DND-41 (cell line): Measurements from ENCODE around the gene RIOK3.
"Not testable (repeated sequence)": the region's sequence is repeated elsewhere in the genome, so short reads cannot be mapped to it uniquely, and the experiment has no call there.

Experiments
- ATAC-seq: fragments of 200-7000 bp; cut with Tn5 transposase; 3 replicates; pipeline ENCODE4 v1.9.1; 2021; ENCODE audit warnings: low read depth; ENCODE audit not compliant: insufficient read depth
- DNase-seq: peaks from one replicate; pipeline ENCODE4 v3.0.0-alpha.2; 2020
- H2AFZ ChIP-seq: 2 replicates; pipeline ENCODE4 v1.6.0; 2012; ENCODE audit warnings: low read depth, low read length
- H3K27ac ChIP-seq: 2 replicates; pipeline ENCODE4 v1.5.1; 2012; ENCODE audit warnings: low read length, inconsistent platforms
- H3K27me3 ChIP-seq: fragments of 200-600 bp; sonication (generic); 2 replicates; pipeline ENCODE4 v1.6.0; 2012; ENCODE audit warnings: low read length, mild to moderate bottlenecking, inconsistent platforms; ENCODE audit not compliant: insufficient read depth, poor library complexity
- H3K36me3 ChIP-seq: 2 replicates; pipeline ENCODE4 v1.5.1; 2012; ENCODE audit warnings: low read length, inconsistent platforms; ENCODE audit not compliant: insufficient read depth
- H3K4me1 ChIP-seq: 2 replicates; pipeline ENCODE4 v1.5.1; 2012; ENCODE audit warnings: mild to moderate bottlenecking, low read length; ENCODE audit not compliant: insufficient read depth
- H3K4me2 ChIP-seq: 2 replicates; pipeline ENCODE4 v1.6.0; 2012; ENCODE audit warnings: mild to moderate bottlenecking, moderate library complexity, low read length, inconsistent platforms; ENCODE audit not compliant: insufficient read depth
- H3K4me3 ChIP-seq, 2 experiments: fragments of 200-600 bp in 1 of 2; shearing (Covaris generic) in 1 of 2; 2 replicates each; pipeline ENCODE4 v1.5.1; 2012 to 2016; ENCODE audit warnings: inconsistent platforms in 2 of 2, low read length in 2 of 2, mild to moderate bottlenecking in 2 of 2, low read depth in 1 of 2, moderate library complexity in 1 of 2
- H3K79me2 ChIP-seq: 2 replicates; pipeline ENCODE4 v1.6.0; 2012; ENCODE audit warnings: low read length, inconsistent platforms; ENCODE audit not compliant: insufficient read depth
- H3K9ac ChIP-seq: 2 replicates; pipeline ENCODE4 v1.6.0; 2012; ENCODE audit warnings: low read depth, mild to moderate bottlenecking, inconsistent platforms, low read length, moderate library complexity
- H3K9me3 ChIP-seq: 2 replicates; pipeline ENCODE4 v1.5.1; 2012; ENCODE audit warnings: low read length, moderate library complexity, mild to moderate bottlenecking, inconsistent platforms; ENCODE audit not compliant: insufficient read depth, severe bottlenecking
- H4K20me1 ChIP-seq: 2 replicates; pipeline ENCODE4 v1.6.0; 2012; ENCODE audit warnings: low read length; ENCODE audit not compliant: insufficient read depth
- EZH2 ChIP-seq: IDR thresholded peaks from 3 replicates; pipeline ENCODE4 v1.6.1; 2012; ENCODE audit warnings: borderline replicate concordance, low read depth, mild to moderate bottlenecking, moderate library complexity, low read length, inconsistent platforms; ENCODE audit not compliant: severe bottlenecking
- TF ChIP-seq, protein P1 (sequence below): IDR thresholded peaks from 2 replicates; pipeline ENCODE4 v1.5.1; 2012; ENCODE audit warnings: borderline replicate concordance, low read length, moderate library complexity, mild to moderate bottlenecking; ENCODE audit not compliant: poor library complexity, severe bottlenecking; ENCODE audit errors: extremely low read depth

The RIOK3 gene

GRCh38 chr18:23421277-23421676, 31.8 kb upstream of the RIOK3 start:
- H3K27ac ChIP-seq, result no peak overlapping the region

DNA sequence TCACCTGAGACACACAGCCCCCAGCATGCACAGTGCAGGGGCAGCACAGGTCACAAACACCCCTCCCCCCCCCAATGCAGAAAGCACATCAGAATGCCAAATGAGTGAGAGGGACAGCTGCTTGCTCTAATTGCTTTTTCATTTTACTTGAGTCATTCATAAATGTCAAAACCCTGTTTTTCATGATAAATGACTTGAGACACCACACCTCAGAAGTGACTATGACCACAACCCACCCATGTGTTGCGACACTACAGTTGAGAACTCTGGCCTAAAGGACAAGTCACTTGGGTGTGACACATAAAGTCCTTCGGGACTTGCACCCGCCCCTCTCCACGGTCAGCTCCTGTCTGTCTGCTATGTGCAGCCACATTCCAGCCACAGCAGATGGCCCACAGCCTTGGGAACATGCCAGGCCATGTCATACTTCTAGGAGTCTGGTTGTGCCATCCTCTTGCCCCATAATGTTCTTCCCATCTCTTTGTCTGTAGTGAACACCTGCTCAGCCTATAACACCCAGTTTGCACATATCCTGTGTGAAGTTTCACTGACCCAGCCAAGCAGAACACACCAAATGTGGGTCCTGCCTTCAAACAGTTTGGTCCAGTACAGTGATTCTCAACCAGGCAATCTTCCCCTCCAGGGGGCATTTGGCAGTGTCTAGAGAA, 30.2 kb upstream of the RIOK3 start:
- H3K4me2 ChIP-seq, result no peak overlapping the region
- DNase-seq, result no peak
- no peak overlapping the region for H2AFZ ChIP-seq

More at GRCh38 chr18:23421277-23421676, 31.8 kb upstream of the RIOK3 start:
- DNase-seq (no peak), ATAC-seq (no peak)
- no peak overlapping the region for H3K4me3 ChIP-seq
- no peaks in the 10 kb centered on the region for H3K27me3 ChIP-seq
- H3K36me3 ChIP-seq, result no peaks in the 10 kb centered on the region
- H4K20me1 ChIP-seq, result no peaks in the 10 kb centered on the region
- no peak overlapping the region for H2AFZ ChIP-seq
- no peaks in the 10 kb centered on the region for H3K4me1 ChIP-seq
- H3K79me2 ChIP-seq, result no peaks in the 10 kb centered on the region
- no peak overlapping the region for H3K4me2 ChIP-seq
- H3K9me3 ChIP-seq, result no peaks in the 10 kb centered on the region
- no peak overlapping the region for H3K9ac ChIP-seq
- TF ChIP-seq, protein P1, sequence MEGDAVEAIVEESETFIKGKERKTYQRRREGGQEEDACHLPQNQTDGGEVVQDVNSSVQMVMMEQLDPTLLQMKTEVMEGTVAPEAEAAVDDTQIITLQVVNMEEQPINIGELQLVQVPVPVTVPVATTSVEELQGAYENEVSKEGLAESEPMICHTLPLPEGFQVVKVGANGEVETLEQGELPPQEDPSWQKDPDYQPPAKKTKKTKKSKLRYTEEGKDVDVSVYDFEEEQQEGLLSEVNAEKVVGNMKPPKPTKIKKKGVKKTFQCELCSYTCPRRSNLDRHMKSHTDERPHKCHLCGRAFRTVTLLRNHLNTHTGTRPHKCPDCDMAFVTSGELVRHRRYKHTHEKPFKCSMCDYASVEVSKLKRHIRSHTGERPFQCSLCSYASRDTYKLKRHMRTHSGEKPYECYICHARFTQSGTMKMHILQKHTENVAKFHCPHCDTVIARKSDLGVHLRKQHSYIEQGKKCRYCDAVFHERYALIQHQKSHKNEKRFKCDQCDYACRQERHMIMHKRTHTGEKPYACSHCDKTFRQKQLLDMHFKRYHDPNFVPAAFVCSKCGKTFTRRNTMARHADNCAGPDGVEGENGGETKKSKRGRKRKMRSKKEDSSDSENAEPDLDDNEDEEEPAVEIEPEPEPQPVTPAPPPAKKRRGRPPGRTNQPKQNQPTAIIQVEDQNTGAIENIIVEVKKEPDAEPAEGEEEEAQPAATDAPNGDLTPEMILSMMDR, result no peak
- TF ChIP-seq EZH2, result no peak

GRCh38 chr18:23424616-23425015, 28.5 kb upstream of the RIOK3 start:
- H3K27ac ChIP-seq, result no peak overlapping the region
- no peaks in the 10 kb centered on the region for H3K9me3 ChIP-seq
- no peak overlapping the region for H2AFZ ChIP-seq
- no peaks in the 10 kb centered on the region for H3K79me2 ChIP-seq
- H3K27me3 ChIP-seq, result no peaks in the 10 kb centered on the region
- H3K4me3 ChIP-seq, result no peak overlapping the region
- DNase-seq (no peak), ATAC-seq (no peak)
- H3K4me2 ChIP-seq, result no peak overlapping the region
- TF ChIP-seq, protein P1, result no peak
- no peak for TF ChIP-seq EZH2
- no peak overlapping the region for H3K9ac ChIP-seq
- no peaks in the 10 kb centered on the region for H3K36me3 ChIP-seq
- no peaks in the 10 kb centered on the region for H3K4me1 ChIP-seq
- H4K20me1 ChIP-seq, result no peaks in the 10 kb centered on the region

More for the DNA sequence above, 30.2 kb upstream of the RIOK3 start:
- no peak overlapping the region for H3K9ac ChIP-seq
- no peaks in the 10 kb centered on the region for H3K79me2 ChIP-seq
- no peak overlapping the region for H3K27ac ChIP-seq
- H3K9me3 ChIP-seq, result no peaks in the 10 kb centered on the region
- no peak for ATAC-seq
- H3K27me3 ChIP-seq, result no peaks in the 10 kb centered on the region
- TF ChIP-seq, protein P1, result no peak
- no peak for TF ChIP-seq EZH2
- no peaks in the 10 kb centered on the region for H3K4me1 ChIP-seq
- H3K4me3 ChIP-seq, result no peak overlapping the region
- H3K36me3 ChIP-seq, result no peaks in the 10 kb centered on the region
- H4K20me1 ChIP-seq, result no peaks in the 10 kb centered on the region

GRCh38 chr18:23428821-23429220, 24.3 kb upstream of the RIOK3 start:
- no peaks in the 10 kb centered on the region for H3K36me3 ChIP-seq
- no peaks in the 10 kb centered on the region for H3K27me3 ChIP-seq
- no peak overlapping the region for H2AFZ ChIP-seq
- no peak overlapping the region for H3K4me2 ChIP-seq
- H3K27ac ChIP-seq, result no peak overlapping the region
- no peak for DNase-seq
- no peaks in the 10 kb centered on the region for H3K9me3 ChIP-seq
- TF ChIP-seq, protein P1, result no peak
- no peaks in the 10 kb centered on the region for H4K20me1 ChIP-seq
- ATAC-seq, result no peak
- no peak overlapping the region for H3K9ac ChIP-seq
- no peaks in the 10 kb centered on the region for H3K79me2 ChIP-seq
- no peak overlapping the region for H3K4me3 ChIP-seq
- no peaks in the 10 kb centered on the region for H3K4me1 ChIP-seq

DNA sequence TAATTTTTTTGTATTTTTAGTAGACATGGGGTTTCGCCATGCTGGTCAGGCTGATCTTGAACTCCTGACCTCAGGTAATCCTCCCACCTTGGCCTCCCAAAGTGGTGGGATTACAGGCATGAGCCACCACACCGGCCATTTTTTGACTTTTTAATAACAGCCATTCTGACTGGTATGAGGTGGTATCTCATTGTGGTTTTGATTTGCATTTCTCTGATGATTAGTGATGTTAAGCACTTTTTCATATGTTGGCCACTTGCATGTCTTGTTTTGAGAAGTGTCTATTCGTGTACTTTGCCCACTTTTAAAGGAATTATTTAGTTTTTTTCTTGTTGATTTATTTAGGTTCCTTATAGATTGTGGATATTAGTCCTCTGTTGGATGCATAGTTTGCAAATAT, 23.5 kb upstream of the RIOK3 start:
- H3K27ac ChIP-seq, H3K4me1 ChIP-seq, H2AFZ ChIP-seq, H3K79me2 ChIP-seq, H3K9me3 ChIP-seq, H3K9ac ChIP-seq, H3K36me3 ChIP-seq, H4K20me1 ChIP-seq, H3K27me3 ChIP-seq, H3K4me3 ChIP-seq, DNase-seq, H3K4me2 ChIP-seq, ATAC-seq: not testable (repeated sequence)
